Type B pancreatic cell (in vitro differentiated cells): Measurements from ENCODE around the gene VGLL3. TPM values are rescaled to one million over a fixed set of nuclear protein-coding genes. Genes with fewer than 3 reads are reported as not detected.
A peak's percentile ranks its signal among the peaks of the same experiment; 100 is the strongest.

ENCODE experiments used
- DNase-seq: peaks from one replicate; pipeline ENCODE4 v3.0.0; 2021; ENCODE audit warnings: mixed read lengths; ENCODE audit not compliant: unreplicated experiment; ENCODE audit errors: extremely low spot score
- H3K27ac Mint-ChIP-seq: 2 replicates; pipeline ENCODE4 v1.8.0; 2021; ENCODE audit warnings: mild to moderate bottlenecking, mixed read lengths
- H3K27me3 Mint-ChIP-seq: 2 replicates; pipeline ENCODE4 v1.8.0; 2021; ENCODE audit warnings: mixed read lengths
- H3K36me3 Mint-ChIP-seq: 2 replicates; pipeline ENCODE4 v1.8.0; 2021; ENCODE audit warnings: mixed read lengths
- H3K4me1 Mint-ChIP-seq: one replicate; pipeline ENCODE4 v1.8.0; 2021; ENCODE audit warnings: mixed read lengths; ENCODE audit not compliant: unreplicated experiment
- H3K4me3 Mint-ChIP-seq: 2 replicates; pipeline ENCODE4 v1.8.0; 2021; ENCODE audit warnings: mild to moderate bottlenecking, mixed read lengths
- H3K9me3 Mint-ChIP-seq: 2 replicates; pipeline ENCODE4 v1.8.0; 2021; ENCODE audit warnings: mixed read lengths
- total RNA-seq: library from RNA; stranded (reverse); gene quantifications from 2 replicates; pipeline ENCODE4 v1.2.1, GENCODE V29; 2021; ENCODE audit warnings: low replicate concordance
- TF ChIP-seq, protein P1 (sequence below): fragments of 200-600 bp; sonication (generic); conservative IDR thresholded peaks from 2 replicates; pipeline ENCODE4 v1.5.0; 2021; ENCODE audit warnings: antibody characterized with exemption, mild to moderate bottlenecking

VGLL3 gene
- total RNA-seq, 1 donor from 2014 or later, result 11.1 TPM

GRCh38 chr3:86993704-86994103 is 2.8 kb upstream of the VGLL3 start:
- Mint-ChIP-seq H3K9me3 (peaks cover 5% of the 10 kb centered on the region), H3K4me1 (peaks cover 18% of the 10 kb centered on the region), H3K36me3 (no peaks in the 10 kb centered on the region), H3K27me3 (peaks cover 23% of the 10 kb centered on the region), H3K4me3 (peak overlapping the region; percentile 65), H3K27ac (peak overlapping the region; percentile 62)
- no peak for DNase-seq
- TF ChIP-seq, protein P1, sequence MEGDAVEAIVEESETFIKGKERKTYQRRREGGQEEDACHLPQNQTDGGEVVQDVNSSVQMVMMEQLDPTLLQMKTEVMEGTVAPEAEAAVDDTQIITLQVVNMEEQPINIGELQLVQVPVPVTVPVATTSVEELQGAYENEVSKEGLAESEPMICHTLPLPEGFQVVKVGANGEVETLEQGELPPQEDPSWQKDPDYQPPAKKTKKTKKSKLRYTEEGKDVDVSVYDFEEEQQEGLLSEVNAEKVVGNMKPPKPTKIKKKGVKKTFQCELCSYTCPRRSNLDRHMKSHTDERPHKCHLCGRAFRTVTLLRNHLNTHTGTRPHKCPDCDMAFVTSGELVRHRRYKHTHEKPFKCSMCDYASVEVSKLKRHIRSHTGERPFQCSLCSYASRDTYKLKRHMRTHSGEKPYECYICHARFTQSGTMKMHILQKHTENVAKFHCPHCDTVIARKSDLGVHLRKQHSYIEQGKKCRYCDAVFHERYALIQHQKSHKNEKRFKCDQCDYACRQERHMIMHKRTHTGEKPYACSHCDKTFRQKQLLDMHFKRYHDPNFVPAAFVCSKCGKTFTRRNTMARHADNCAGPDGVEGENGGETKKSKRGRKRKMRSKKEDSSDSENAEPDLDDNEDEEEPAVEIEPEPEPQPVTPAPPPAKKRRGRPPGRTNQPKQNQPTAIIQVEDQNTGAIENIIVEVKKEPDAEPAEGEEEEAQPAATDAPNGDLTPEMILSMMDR, result no peak

GRCh38 chr3:86991840-86992435 is 989 bp upstream of the VGLL3 start:
- peak overlapping the region; percentile 95 for H3K27ac Mint-ChIP-seq

GRCh38 chr3:86991482-86991815 is 500 bp upstream of the VGLL3 start:
- Mint-ChIP-seq H3K4me3 (peak overlapping the region; percentile 93), H3K4me1 (peaks cover 18% of the 10 kb centered on the region), H3K36me3 (no peaks in the 10 kb centered on the region), H3K27ac (peak overlapping the region; percentile 95), H3K27me3 (peaks cover 29% of the 10 kb centered on the region), H3K9me3 (peaks cover 5% of the 10 kb centered on the region)
- TF ChIP-seq, protein P1, result peak; percentile 23
- DNase-seq, result no peak

More at GRCh38 chr3:86991840-86992435, 989 bp upstream of the VGLL3 start:
- Mint-ChIP-seq H3K4me3 (peak overlapping the region; percentile 93), H3K4me1 (peaks cover 18% of the 10 kb centered on the region), H3K27me3 (peaks cover 29% of the 10 kb centered on the region), H3K9me3 (peaks cover 5% of the 10 kb centered on the region), H3K36me3 (no peaks in the 10 kb centered on the region)
- TF ChIP-seq, protein P1, result no peak
- no peak for DNase-seq

- peak; percentile 73 for DNase-seq
- Mint-ChIP-seq H3K27ac (peak overlapping the region; percentile 64), H3K4me3 (peak overlapping the region; percentile 84), H3K9me3 (peaks cover 5% of the 10 kb centered on the region), H3K36me3 (no peaks in the 10 kb centered on the region), H3K27me3 (peaks cover 29% of the 10 kb centered on the region), H3K4me1 (peaks cover 18% of the 10 kb centered on the region)
- TF ChIP-seq, protein P1, result no peak
These were observed 776 bp downstream of the VGLL3 start for GRCh38 chr3:86990012-86990733.

DNA sequence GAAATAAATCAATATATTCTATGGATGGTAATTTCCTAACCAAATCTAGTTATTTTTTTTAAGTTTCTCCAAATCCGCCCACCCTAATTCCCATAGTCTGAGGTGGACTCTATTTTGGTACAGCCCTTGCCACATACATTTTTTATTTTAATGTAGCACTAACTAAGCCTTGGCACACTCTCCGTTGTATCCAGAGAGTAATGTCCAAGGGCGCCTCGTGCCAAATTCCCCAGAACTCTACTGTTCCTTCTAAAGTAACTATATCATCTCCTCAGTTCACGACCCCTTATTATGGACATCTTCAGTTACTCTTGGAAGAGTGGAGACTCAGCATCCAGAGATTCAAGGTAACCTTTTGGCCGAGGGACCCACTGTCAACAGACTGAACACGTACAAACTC is 1.3 kb downstream of the VGLL3 start:
- Mint-ChIP-seq H3K36me3 (no peaks in the 10 kb centered on the region), H3K4me3 (peak overlapping the region; percentile 84), H3K27ac (peak overlapping the region; percentile 64), H3K9me3 (peaks cover 5% of the 10 kb centered on the region), H3K4me1 (peaks cover 18% of the 10 kb centered on the region), H3K27me3 (peaks cover 29% of the 10 kb centered on the region)
- TF ChIP-seq, protein P1, result no peak
- DNase-seq, result no peak
